SK-N-MC (cell line): Measurements from ENCODE around the gene LRMDA.

Experiments
- DNase-seq: peaks from one replicate; pipeline ENCODE4 v3.0.0-alpha.2; 2011; ENCODE audit warnings: low read depth, low spot score
- H3K27ac ChIP-seq: fragments of 200-600 bp; sonication (generic); 2 replicates; pipeline ENCODE4 v1.5.1; 2016; ENCODE audit warnings: mixed run types
- H3K36me3 ChIP-seq: fragments of 200-600 bp; sonication (generic); 2 replicates; pipeline ENCODE4 v1.6.1; 2017; ENCODE audit warnings: antibody characterized with exemption, low read length, mixed read lengths; ENCODE audit not compliant: insufficient read depth
- H3K4me3 ChIP-seq: fragments of 200-600 bp; sonication (generic); 2 replicates; pipeline ENCODE4 v1.5.1; 2016
- H3K9ac ChIP-seq: fragments of 200-600 bp; sonication (generic); 2 replicates; pipeline ENCODE4 v1.8.0; 2017; ENCODE audit warnings: mixed run types, mixed read lengths; ENCODE audit not compliant: insufficient read length
- H3K9me3 ChIP-seq: fragments of 200-600 bp; sonication (generic); 2 replicates; pipeline ENCODE4 v1.6.1; 2017; ENCODE audit warnings: low read depth, mild to moderate bottlenecking, antibody characterized with exemption, low read length, moderate library complexity, mixed read lengths
- EZH2 ChIP-seq: fragments of 200-600 bp; sonication (generic); IDR thresholded peaks from one replicate; pipeline ENCODE4 v1.6.1; 2017; ENCODE audit warnings: antibody characterized with exemption
- FOXP2 ChIP-seq: optimal IDR thresholded peaks from 2 replicates; pipeline ENCODE3; 2011; ENCODE audit warnings: mild to moderate bottlenecking, moderate library complexity; ENCODE audit not compliant: insufficient read depth; ENCODE audit errors: extremely low read length, control extremely low read depth
- POLR2AphosphoS5 ChIP-seq: IDR thresholded peaks from 2 replicates; pipeline ENCODE4 v1.6.1; 2012; ENCODE audit warnings: mild to moderate bottlenecking, low read depth, low read length, borderline replicate concordance

LRMDA gene

GRCh38 chr10:75772153-75772887, 340.9 kb downstream of the LRMDA start:
- H3K36me3 ChIP-seq, result no peaks in the 10 kb centered on the region
- no peak for DNase-seq
- H3K9me3 ChIP-seq, result no peaks in the 10 kb centered on the region
- no peak for TF ChIP-seq FOXP2
- H3K4me3 ChIP-seq, result no peak overlapping the region
- H3K27ac ChIP-seq, result no peak overlapping the region
- H3K9ac ChIP-seq, result no peak overlapping the region

GRCh38 chr10:75773231-75773780, 341.9 kb downstream of the LRMDA start:
- no peak for DNase-seq

GRCh38 chr10:75773813-75774782, 342.7 kb downstream of the LRMDA start:
- TF ChIP-seq POLR2AphosphoS5 (no peak), FOXP2 (no peak), EZH2 (no peak)
- no peak overlapping the region for H3K9ac ChIP-seq
- H3K36me3 ChIP-seq, result no peaks in the 10 kb centered on the region
- H3K9me3 ChIP-seq, result no peaks in the 10 kb centered on the region
- no peak overlapping the region for H3K4me3 ChIP-seq
- no peak for DNase-seq
- no peak overlapping the region for H3K27ac ChIP-seq

More at GRCh38 chr10:75773231-75773780, 341.9 kb downstream of the LRMDA start:
- Histone ChIP-seq H3K36me3 (no peaks in the 10 kb centered on the region), H3K9me3 (no peaks in the 10 kb centered on the region), H3K4me3 (no peak overlapping the region), H3K9ac (no peak overlapping the region), H3K27ac (no peak overlapping the region)
- no peak for TF ChIP-seq POLR2AphosphoS5
- TF ChIP-seq FOXP2, result no peak
- TF ChIP-seq EZH2, result no peak

- no peak for TF ChIP-seq EZH2
- TF ChIP-seq POLR2AphosphoS5, result no peak
- no peak for TF ChIP-seq FOXP2
- Histone ChIP-seq H3K9ac (no peak overlapping the region), H3K36me3 (no peaks in the 10 kb centered on the region), H3K27ac (no peak overlapping the region), H3K4me3 (no peak overlapping the region), H3K9me3 (no peaks in the 10 kb centered on the region)
- DNase-seq, result no peak
Measured at GRCh38 chr10:75774783-75775490, 343.5 kb downstream of the LRMDA start.

- no peak for TF ChIP-seq EZH2
- TF ChIP-seq POLR2AphosphoS5, result no peak
- no peak for TF ChIP-seq FOXP2
- no peak for DNase-seq
- H3K9ac ChIP-seq, result no peak overlapping the region
Measured at GRCh38 chr10:75776738-75777504, 345.5 kb downstream of the LRMDA start.

GRCh38 chr10:75778665-75779064, 347.2 kb downstream of the LRMDA start:
- Histone ChIP-seq H3K36me3 (no peaks in the 10 kb centered on the region), H3K4me3 (no peak overlapping the region), H3K27ac (no peak overlapping the region), H3K9ac (no peak overlapping the region), H3K9me3 (no peaks in the 10 kb centered on the region)
- no peak for DNase-seq
- TF ChIP-seq POLR2AphosphoS5 (no peak), EZH2 (no peak)

More at GRCh38 chr10:75776738-75777504, 345.5 kb downstream of the LRMDA start:
- Histone ChIP-seq H3K9me3 (no peaks in the 10 kb centered on the region), H3K27ac (no peak overlapping the region), H3K36me3 (no peaks in the 10 kb centered on the region), H3K4me3 (no peak overlapping the region)

GRCh38 chr10:75779276-75779675, 347.9 kb downstream of the LRMDA start:
- TF ChIP-seq POLR2AphosphoS5 (no peak), EZH2 (no peak), FOXP2 (no peak)
- no peaks in the 10 kb centered on the region for H3K36me3 ChIP-seq
- H3K9ac ChIP-seq, result no peak overlapping the region
- DNase-seq, result no peak
- no peaks in the 10 kb centered on the region for H3K9me3 ChIP-seq
- H3K27ac ChIP-seq, result no peak overlapping the region
- H3K4me3 ChIP-seq, result no peak overlapping the region
